Measurements from ENCODE around the gene NCKAP5L. TPM values are rescaled to one million over a fixed set of nuclear protein-coding genes. Genes with fewer than 3 reads are reported as not detected.

Gene NCKAP5L
- total and polyA plus RNA-seq, 9 of the 15 experiments (the other 6 are each of a cell fraction or from before 2014, with no cell fraction given): 0.01 to 14.4 (median 3.7) TPM

- in situ Hi-C loops (cut with MboI): no loop called here
- H3K27ac ChIP-seq (ENCODE audit: extremely low read depth, low read depth, low read length): no peak overlapping the region
- no peaks in the 10 kb centered on the region for H3K9me1 ChIP-seq (ENCODE audit: control insufficient read depth, insufficient read depth, low read length)
- no peak overlapping the region for H3K9ac ChIP-seq (ENCODE audit: insufficient read depth in 1 of 2, low read depth in 2 of 2, low read length in 2 of 2)
- H3K27me3 ChIP-seq (ENCODE audit: control insufficient read depth in 2 of 2, insufficient read depth in 2 of 2, low read length in 2 of 2): no peaks in the 10 kb centered on the region
- no peak overlapping the region for H3K4me3 ChIP-seq
- POLR2A ChIA-PET: interaction anchor here (1.1 to 1.3 kb wide), 2 partner anchors 15 to 54 kb away, joined by 3 to 4 read pairs; partner anchors contain the start of gene TMBIM6
- no TSS peak for BruUV-seq (replicated peaks)
- no peak for ATAC-seq
- DNase-seq (ENCODE audit: extremely low read depth in 1 of 4, low spot score in 3 of 4): peak in 2 of 4 experiments; percentile 5 to 8
- peaks cover 0 to 22% of the 10 kb centered on the region in 2 experiments; a peak in 2 of 5 replicates for H3K4me1 ChIP-seq (replicated peaks in 1 of 2; ENCODE audit: control insufficient read depth in 2 of 2, insufficient read depth in 2 of 2, low read length in 2 of 2)
- no peak for FAIRE-seq
- no peaks in the 10 kb centered on the region for H3K79me2 ChIP-seq (ENCODE audit: control insufficient read depth, insufficient read depth, low read length)
- TF ChIP-seq POLR2G (IDR thresholded peaks at IDR 0.05; ENCODE audit: low read depth, low read length): peak; percentile 41; the same call in 1 of the 2 replicates
- no peak for TF ChIP-seq SNAPC5 (CRISPR knock-in tag; IDR thresholded peaks at IDR 0.05)
- H2AFZ ChIP-seq (ENCODE audit: low read depth, low read length): no peak overlapping the region
- CTCF ChIA-PET (ENCODE audit: low intra/inter-chr PET ratio): no interaction called here
- no peaks in the 10 kb centered on the region for H3K9me3 ChIP-seq (replicated peaks; ENCODE audit: control insufficient read depth, insufficient read depth, low read depth, low read length)
- intact Hi-C loops (cut with micrococcal nuclease): no loop called here
- no peak overlapping the region for H3K4me2 ChIP-seq (ENCODE audit: insufficient read depth, low read length)
- 0 out of 2 replicates have a peak, but pooled peaks cover 3% of the 10 kb centered on the region for H4K20me1 ChIP-seq (replicated peaks; ENCODE audit: control insufficient read depth, insufficient read depth, low read length)
- peaks cover 8% of the 10 kb centered on the region; the same call in 1 of the 3 replicates for H3K36me3 ChIP-seq (ENCODE audit: control insufficient read depth, insufficient read depth, low read length)
- 66% methylated on average over 26 of the region's 32 CpGs for WGBS (ENCODE audit: insufficient coverage, low coverage, missing lambda C conversion rate)
Observed at GRCh38 chr12:49794811-49795653, 33.2 kb downstream of the NCKAP5L start.

DNA sequence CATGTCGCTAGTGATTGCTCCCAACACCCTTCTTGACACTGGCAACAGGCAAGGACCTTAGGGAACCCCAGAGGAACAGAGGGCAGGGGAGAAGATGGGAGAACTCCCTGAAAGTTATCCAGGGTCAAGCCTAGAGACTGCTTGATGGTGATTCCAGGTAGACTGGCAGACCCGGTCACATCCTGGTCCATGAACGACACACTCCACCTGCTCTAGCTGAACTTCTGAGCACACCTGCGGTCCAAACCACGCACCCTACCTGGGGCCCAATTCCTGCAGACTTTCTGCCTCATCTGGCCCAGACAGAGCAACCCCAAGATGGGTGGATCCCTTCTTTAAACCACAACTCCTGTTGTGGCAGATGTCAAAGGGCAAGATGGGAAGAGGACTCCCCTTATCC lies 34.2 kb downstream of the NCKAP5L start:
- BruUV-seq (replicated peaks): no TSS peak
- H4K20me1 ChIP-seq (replicated peaks; ENCODE audit: control insufficient read depth, insufficient read depth, low read length): 0 out of 2 replicates have a peak, but pooled peaks cover 3% of the 10 kb centered on the region
- H3K9me1 ChIP-seq (ENCODE audit: control insufficient read depth, insufficient read depth, low read length): no peaks in the 10 kb centered on the region
- H3K4me1 ChIP-seq (replicated peaks in 1 of 2; ENCODE audit: control insufficient read depth in 2 of 2, insufficient read depth in 2 of 2, low read length in 2 of 2): peaks cover 0 to 22% of the 10 kb centered on the region in 2 experiments; a peak in 2 of 5 replicates
- in situ Hi-C loops (cut with MboI): no loop called here
- no peaks in the 10 kb centered on the region for H3K79me2 ChIP-seq (ENCODE audit: control insufficient read depth, insufficient read depth, low read length)
- no peak overlapping the region for H3K27ac ChIP-seq (ENCODE audit: extremely low read depth, low read depth, low read length)
- H2AFZ ChIP-seq (ENCODE audit: low read depth, low read length): no peak overlapping the region
- ChIA-PET CTCF (ENCODE audit: low intra/inter-chr PET ratio) (no interaction called here), POLR2A (no interaction called here)
- ATAC-seq: no peak
- no peak overlapping the region for H3K9ac ChIP-seq (ENCODE audit: insufficient read depth in 1 of 2, low read depth in 2 of 2, low read length in 2 of 2)
- no peak overlapping the region for H3K4me2 ChIP-seq (ENCODE audit: insufficient read depth, low read length)
- peaks cover 7% of the 10 kb centered on the region; the same call in 1 of the 3 replicates for H3K36me3 ChIP-seq (ENCODE audit: control insufficient read depth, insufficient read depth, low read length)
- WGBS (ENCODE audit: insufficient coverage, low coverage, missing lambda C conversion rate): 52% methylated on average over 5 of the region's 5 CpGs
- no peaks in the 10 kb centered on the region for H3K27me3 ChIP-seq (ENCODE audit: control insufficient read depth in 2 of 2, insufficient read depth in 2 of 2, low read length in 2 of 2)
- intact Hi-C loops (cut with micrococcal nuclease): no loop called here
- no peak for FAIRE-seq
- peak in 2 of 4 experiments; percentile 7 to 11 for DNase-seq (ENCODE audit: extremely low read depth in 1 of 4, low spot score in 3 of 4)
- no peaks in the 10 kb centered on the region for H3K9me3 ChIP-seq (replicated peaks; ENCODE audit: control insufficient read depth, insufficient read depth, low read depth, low read length)
- no peak overlapping the region for H3K4me3 ChIP-seq
- no peak for TF ChIP-seq ZZZ3 (IDR thresholded peaks at IDR 0.05)
- no peak for TF ChIP-seq SIN3B (IDR thresholded peaks at IDR 0.05; ENCODE audit: low read depth)
- TF ChIP-seq MXD1 (CRISPR knock-in tag; IDR thresholded peaks at IDR 0.05; ENCODE audit: borderline replicate concordance, poor library complexity, severe bottlenecking): no peak
- TF ChIP-seq CEBPB (tag; IDR thresholded peaks at IDR 0.05): no peak
- no peak for TF ChIP-seq HMGXB4 (CRISPR knock-in tag; IDR thresholded peaks at IDR 0.05)
- TF ChIP-seq KDM4B (IDR thresholded peaks at IDR 0.05; ENCODE audit: borderline replicate concordance in 2 of 2, low read depth in 1 of 2): no peak

Measured in K562 (cell line).